Lung (tissue), 12 donors: Measurements from ENCODE around the gene SLC49A3. TPM values are rescaled to one million over a fixed set of nuclear protein-coding genes. Genes with fewer than 3 reads are reported as not detected.

Source experiments
- ATAC-seq: fragments of 200-7000 bp; cut with Tn5 transposase; one replicate; pipeline ENCODE4 v1.9.1; 2020; ENCODE audit warnings: moderate number of reproducible peaks; ENCODE audit not compliant: insufficient read depth, low FRiP score
- DNase-seq, 3 donors: peaks; one replicate each; pipeline ENCODE4 v3.0.0-alpha.2; 2013 to 2017
- H3K27ac ChIP-seq, 2 donors: one replicate each; pipeline ENCODE4 v1.5.1; 2013; ENCODE audit warnings: mild to moderate bottlenecking in 2 of 2, moderate library complexity in 2 of 2, control low read depth in 1 of 2, inconsistent platforms in 1 of 2, low read depth in 1 of 2, low read length in 1 of 2
- H3K27me3 ChIP-seq, 3 donors: one replicate each; pipeline ENCODE4 v1.5.1; 2013; ENCODE audit warnings: low read length in 2 of 3; ENCODE audit not compliant: control insufficient read depth in 3 of 3, insufficient read depth in 3 of 3
- H3K36me3 ChIP-seq, 4 donors: one replicate each; pipeline ENCODE4 v1.5.1; 2013; ENCODE audit warnings: low read length in 4 of 4, mild to moderate bottlenecking in 1 of 4, moderate library complexity in 1 of 4; ENCODE audit not compliant: control insufficient read depth in 4 of 4, insufficient read depth in 4 of 4
- H3K4me1 ChIP-seq, 5 donors: one replicate each; pipeline ENCODE4 v1.5.1; 2013; ENCODE audit warnings: low read length in 5 of 5, mild to moderate bottlenecking in 2 of 5, moderate library complexity in 1 of 5; ENCODE audit not compliant: control insufficient read depth in 5 of 5, insufficient read depth in 5 of 5
- H3K4me3 ChIP-seq: one replicate; pipeline ENCODE4 v1.5.1; 2013; ENCODE audit warnings: mild to moderate bottlenecking, control low read depth, moderate library complexity
- H3K9ac ChIP-seq, 2 donors: one replicate each; pipeline ENCODE4 v1.5.1; 2013; ENCODE audit warnings: low read length in 2 of 2, control low read depth in 1 of 2; ENCODE audit not compliant: insufficient read depth in 1 of 2
- H3K9me3 ChIP-seq, 4 donors: one replicate each; pipeline ENCODE4 v1.5.1; 2013; ENCODE audit warnings: low read length in 3 of 4, mild to moderate bottlenecking in 1 of 4, moderate library complexity in 1 of 4; ENCODE audit not compliant: control insufficient read depth in 4 of 4, insufficient read depth in 3 of 4
- WGBS, 2 donors: extraction: QIAGEN DNeasy Blood & Tissue Kit; methylation state at CpG; one replicate each; pipeline ENCODE4 v1.1.7; 2013; 5-methylcytosine and 5-hydroxymethylcytosine counted together
- polyA plus RNA-seq, 2 donors: library from polyadenylated mRNA; stranded (reverse); fragments of 200-250 nt; gene quantifications; one replicate each; pipeline ENCODE4 v1.2.1, GENCODE V29; 2013
- total RNA-seq, 2 donors: library from RNA; depleted of rRNA in 1 of 2; stranded (reverse); fragments of >200 nt in 1 of 2; gene quantifications; one replicate each; pipeline ENCODE4 v1.2.1, GENCODE V29; 2014 to 2021
- TF ChIP-seq, protein P1 (sequence below): IDR thresholded peaks from 2 replicates; pipeline ENCODE4 v1.5.1; 2012; ENCODE audit warnings: mild to moderate bottlenecking; ENCODE audit errors: control extremely low read depth, extremely low read depth
- donor health status: control.
- donor health status: control.
- donor health status: Bipolar disorder and iron deficiency.
- donor health status: healthy.
- donor health status: DM: yes; HTN: yes; CAD: no.

The SLC49A3 gene
- total and polyA plus RNA-seq, 4 donors, result 8.2 to 35.1 (median 17.7) TPM

GRCh38 chr4:663046-663437 lies 25.9 kb downstream of the SLC49A3 start:
- Histone ChIP-seq H3K36me3 (peaks cover 0 to 4% (median 0%) of the 10 kb centered on the region in 4 donors), H3K4me3 (peak overlapping the region; percentile 50), H3K9ac (peak overlapping the region; percentile 63 to 82), H3K27ac (no peak overlapping the region), H3K27me3 (no peaks in the 10 kb centered on the region), H3K4me1 (peaks cover 0 to 7% (median 0%) of the 10 kb centered on the region in 5 donors), H3K9me3 (no peaks in the 10 kb centered on the region)
- WGBS, 2 donors, result 42 to 49% methylated on average over 20 of the region's 20 CpGs
- DNase-seq (no peak), ATAC-seq (no peak)
- TF ChIP-seq, protein P1, sequence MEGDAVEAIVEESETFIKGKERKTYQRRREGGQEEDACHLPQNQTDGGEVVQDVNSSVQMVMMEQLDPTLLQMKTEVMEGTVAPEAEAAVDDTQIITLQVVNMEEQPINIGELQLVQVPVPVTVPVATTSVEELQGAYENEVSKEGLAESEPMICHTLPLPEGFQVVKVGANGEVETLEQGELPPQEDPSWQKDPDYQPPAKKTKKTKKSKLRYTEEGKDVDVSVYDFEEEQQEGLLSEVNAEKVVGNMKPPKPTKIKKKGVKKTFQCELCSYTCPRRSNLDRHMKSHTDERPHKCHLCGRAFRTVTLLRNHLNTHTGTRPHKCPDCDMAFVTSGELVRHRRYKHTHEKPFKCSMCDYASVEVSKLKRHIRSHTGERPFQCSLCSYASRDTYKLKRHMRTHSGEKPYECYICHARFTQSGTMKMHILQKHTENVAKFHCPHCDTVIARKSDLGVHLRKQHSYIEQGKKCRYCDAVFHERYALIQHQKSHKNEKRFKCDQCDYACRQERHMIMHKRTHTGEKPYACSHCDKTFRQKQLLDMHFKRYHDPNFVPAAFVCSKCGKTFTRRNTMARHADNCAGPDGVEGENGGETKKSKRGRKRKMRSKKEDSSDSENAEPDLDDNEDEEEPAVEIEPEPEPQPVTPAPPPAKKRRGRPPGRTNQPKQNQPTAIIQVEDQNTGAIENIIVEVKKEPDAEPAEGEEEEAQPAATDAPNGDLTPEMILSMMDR, result no peak

- Histone ChIP-seq H3K36me3 (peaks cover 0 to 4% (median 0%) of the 10 kb centered on the region in 4 donors), H3K9ac (no peak overlapping the region), H3K27ac (no peak overlapping the region), H3K4me3 (no peak overlapping the region), H3K27me3 (no peaks in the 10 kb centered on the region), H3K9me3 (no peaks in the 10 kb centered on the region), H3K4me1 (peaks cover 0 to 7% (median 0%) of the 10 kb centered on the region in 5 donors)
- ATAC-seq (no peak), DNase-seq (no peak)
- WGBS, 2 donors, result 97 to 98% methylated on average over 40 to 42 of the region's 42 CpGs
- TF ChIP-seq, protein P1, result no peak
Measured at GRCh38 chr4:661881-662761, 26.8 kb downstream of the SLC49A3 start.

DNA sequence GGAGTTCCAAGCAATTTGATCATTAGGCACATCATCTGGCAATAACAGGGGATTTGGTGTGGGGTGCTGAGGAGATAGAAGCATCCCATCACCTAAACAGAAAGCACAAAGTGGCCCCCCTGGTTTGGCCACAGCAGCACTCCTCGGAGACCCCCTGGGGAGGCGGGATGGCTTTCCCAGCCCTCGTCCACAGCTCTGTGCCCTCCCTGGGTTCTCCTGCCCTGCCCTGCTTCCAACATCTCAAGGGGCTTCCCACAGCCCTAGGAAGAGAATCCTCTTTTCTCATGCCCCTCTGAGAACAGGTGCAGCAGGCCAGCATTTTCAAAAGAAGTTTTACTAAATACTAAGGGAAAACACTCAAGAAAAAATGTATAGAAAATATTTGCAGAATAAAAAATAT lies 27.7 kb downstream of the SLC49A3 start:
- 88 to 97% methylated on average over 3 of the region's 3 CpGs for WGBS, 2 donors
- H3K27ac ChIP-seq, result no peak overlapping the region
- H3K9me3 ChIP-seq, result no peaks in the 10 kb centered on the region
- TF ChIP-seq, protein P1, result no peak
- H3K27me3 ChIP-seq, result no peaks in the 10 kb centered on the region
- H3K4me1 ChIP-seq, result peaks cover 0 to 7% (median 0%) of the 10 kb centered on the region in 5 donors
- ATAC-seq, result no peak
- H3K9ac ChIP-seq, result no peak overlapping the region
- peaks cover 0 to 4% (median 0%) of the 10 kb centered on the region in 4 donors for H3K36me3 ChIP-seq
- no peak for DNase-seq
- no peak overlapping the region for H3K4me3 ChIP-seq
